ENCODE measurements around the gene LSS.

GRCh38 chr21:46211786-46212720 lies 16.5 kb downstream of the LSS start:
- TF ChIP-seq CTCF (IDR thresholded peaks at IDR 0.05) (no peak), POLR2A (IDR thresholded peaks at IDR 0.05) (no peak), POLR2AphosphoS5 (IDR thresholded peaks at IDR 0.05) (no peak), EP300 (IDR thresholded peaks at IDR 0.05; ENCODE audit: low read depth) (no peak)

Data from transverse colon (tissue), 4 donors.